A549 (cell line): ENCODE results near the gene TLR3.

Experiments used
- CEBPB ChIP-seq, 2 experiments: fragments of >200 bp in 1 of 2; sonication (Bioruptor Twin) in 1 of 2; formaldehyde crosslinking in 1 of 2; IDR thresholded peaks; 2 replicates each; pipeline ENCODE4 v1.6.1; 2012 to 2016
- EHMT2 ChIP-seq: fragments of 200-600 bp; sonication (generic); IDR thresholded peaks from 2 replicates; pipeline ENCODE4 v1.6.1; 2016; ENCODE audit warnings: antibody characterized with exemption, low read depth, mild to moderate bottlenecking, moderate library complexity
- EP300 ChIP-seq, 2 experiments: fragments of >200 bp; sonication (Bioruptor Twin); formaldehyde crosslinking; IDR thresholded peaks; 2 replicates in 1 of 2; 3 replicates in 1 of 2; pipeline ENCODE4 v1.6.1; 2016 to 2017
- ESRRA ChIP-seq: fragments of 150-350 bp; IDR thresholded peaks from 2 replicates; pipeline ENCODE4 v1.6.1; 2014; ENCODE audit warnings: mild to moderate bottlenecking, low read length, borderline replicate concordance
- FOSL2 ChIP-seq, 2 experiments: fragments of 450-650 bp in 1 of 2; fragments of >200 bp in 1 of 2; sonication (Bioruptor Twin) in 1 of 2; formaldehyde crosslinking; IDR thresholded peaks; 2 replicates each; pipeline versions ENCODE4 v1.5.0 to v1.6.1; 2016 to 2020; ENCODE audit warnings: mild to moderate bottlenecking in 1 of 2, moderate library complexity in 1 of 2
- HOXB5 ChIP-seq: fragments of 250-450 bp; sonication (Bioruptor Pico); IDR thresholded peaks from 2 replicates; pipeline ENCODE4 v1.5.0; 2020; ENCODE audit warnings: mild to moderate bottlenecking, moderate library complexity
- MAZ ChIP-seq: fragments of 150-350 bp; IDR thresholded peaks from 2 replicates; pipeline ENCODE4 v1.6.1; 2014; ENCODE audit warnings: antibody characterized with exemption, low read depth, low read length, borderline replicate concordance
- POLR2A ChIP-seq: IDR thresholded peaks from 2 replicates; pipeline ENCODE4 v1.6.1; 2012; ENCODE audit warnings: mild to moderate bottlenecking, low read length
- RCOR1 ChIP-seq: fragments of 150-350 bp; IDR thresholded peaks from 2 replicates; pipeline ENCODE4 v1.6.1; 2014; ENCODE audit warnings: antibody characterized with exemption, low read length, low read depth
- TF ChIP-seq, protein P1 (sequence below): fragments of >200 bp; sonication (Bioruptor Twin); formaldehyde crosslinking; IDR thresholded peaks from 3 replicates; pipeline ENCODE4 v1.5.1; 2016
- TF ChIP-seq, protein P2 (sequence below): fragments of 200-600 bp; sonication (generic); IDR thresholded peaks from 2 replicates; pipeline ENCODE4 v1.6.1; 2016; ENCODE audit warnings: antibody characterized with exemption, mild to moderate bottlenecking, moderate library complexity
- TF ChIP-seq, protein P3 (sequence below): IDR thresholded peaks from 2 replicates; pipeline ENCODE4 v1.6.1; 2012

- TF ChIP-seq, protein P1, sequence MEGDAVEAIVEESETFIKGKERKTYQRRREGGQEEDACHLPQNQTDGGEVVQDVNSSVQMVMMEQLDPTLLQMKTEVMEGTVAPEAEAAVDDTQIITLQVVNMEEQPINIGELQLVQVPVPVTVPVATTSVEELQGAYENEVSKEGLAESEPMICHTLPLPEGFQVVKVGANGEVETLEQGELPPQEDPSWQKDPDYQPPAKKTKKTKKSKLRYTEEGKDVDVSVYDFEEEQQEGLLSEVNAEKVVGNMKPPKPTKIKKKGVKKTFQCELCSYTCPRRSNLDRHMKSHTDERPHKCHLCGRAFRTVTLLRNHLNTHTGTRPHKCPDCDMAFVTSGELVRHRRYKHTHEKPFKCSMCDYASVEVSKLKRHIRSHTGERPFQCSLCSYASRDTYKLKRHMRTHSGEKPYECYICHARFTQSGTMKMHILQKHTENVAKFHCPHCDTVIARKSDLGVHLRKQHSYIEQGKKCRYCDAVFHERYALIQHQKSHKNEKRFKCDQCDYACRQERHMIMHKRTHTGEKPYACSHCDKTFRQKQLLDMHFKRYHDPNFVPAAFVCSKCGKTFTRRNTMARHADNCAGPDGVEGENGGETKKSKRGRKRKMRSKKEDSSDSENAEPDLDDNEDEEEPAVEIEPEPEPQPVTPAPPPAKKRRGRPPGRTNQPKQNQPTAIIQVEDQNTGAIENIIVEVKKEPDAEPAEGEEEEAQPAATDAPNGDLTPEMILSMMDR: no peak
- TF ChIP-seq EHMT2 (no peak), FOSL2 (IDR thresholded peaks at IDR 0.05) (no peak), FOSL2 (CRISPR knock-in tag; IDR thresholded peaks at IDR 0.05) (no peak), ESRRA (no peak), POLR2A (no peak), HOXB5 (CRISPR knock-in tag) (no peak), CEBPB (IDR thresholded peaks at IDR 0.05) (no peak), MAZ (no peak), RCOR1 (no peak), EP300 (IDR thresholded peaks at IDR 0.05) (no peak)
- TF ChIP-seq, protein P2, sequence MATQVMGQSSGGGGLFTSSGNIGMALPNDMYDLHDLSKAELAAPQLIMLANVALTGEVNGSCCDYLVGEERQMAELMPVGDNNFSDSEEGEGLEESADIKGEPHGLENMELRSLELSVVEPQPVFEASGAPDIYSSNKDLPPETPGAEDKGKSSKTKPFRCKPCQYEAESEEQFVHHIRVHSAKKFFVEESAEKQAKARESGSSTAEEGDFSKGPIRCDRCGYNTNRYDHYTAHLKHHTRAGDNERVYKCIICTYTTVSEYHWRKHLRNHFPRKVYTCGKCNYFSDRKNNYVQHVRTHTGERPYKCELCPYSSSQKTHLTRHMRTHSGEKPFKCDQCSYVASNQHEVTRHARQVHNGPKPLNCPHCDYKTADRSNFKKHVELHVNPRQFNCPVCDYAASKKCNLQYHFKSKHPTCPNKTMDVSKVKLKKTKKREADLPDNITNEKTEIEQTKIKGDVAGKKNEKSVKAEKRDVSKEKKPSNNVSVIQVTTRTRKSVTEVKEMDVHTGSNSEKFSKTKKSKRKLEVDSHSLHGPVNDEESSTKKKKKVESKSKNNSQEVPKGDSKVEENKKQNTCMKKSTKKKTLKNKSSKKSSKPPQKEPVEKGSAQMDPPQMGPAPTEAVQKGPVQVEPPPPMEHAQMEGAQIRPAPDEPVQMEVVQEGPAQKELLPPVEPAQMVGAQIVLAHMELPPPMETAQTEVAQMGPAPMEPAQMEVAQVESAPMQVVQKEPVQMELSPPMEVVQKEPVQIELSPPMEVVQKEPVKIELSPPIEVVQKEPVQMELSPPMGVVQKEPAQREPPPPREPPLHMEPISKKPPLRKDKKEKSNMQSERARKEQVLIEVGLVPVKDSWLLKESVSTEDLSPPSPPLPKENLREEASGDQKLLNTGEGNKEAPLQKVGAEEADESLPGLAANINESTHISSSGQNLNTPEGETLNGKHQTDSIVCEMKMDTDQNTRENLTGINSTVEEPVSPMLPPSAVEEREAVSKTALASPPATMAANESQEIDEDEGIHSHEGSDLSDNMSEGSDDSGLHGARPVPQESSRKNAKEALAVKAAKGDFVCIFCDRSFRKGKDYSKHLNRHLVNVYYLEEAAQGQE: no peak
- TF ChIP-seq, protein P3, sequence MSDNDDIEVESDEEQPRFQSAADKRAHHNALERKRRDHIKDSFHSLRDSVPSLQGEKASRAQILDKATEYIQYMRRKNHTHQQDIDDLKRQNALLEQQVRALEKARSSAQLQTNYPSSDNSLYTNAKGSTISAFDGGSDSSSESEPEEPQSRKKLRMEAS: no peak
Measured at GRCh38 chr4:186030795-186031194, 38.2 kb upstream of the TLR3 start.
